HEK293 (cell line): ENCODE results near the gene GATM.

Experiments used
- CTCF ChIA-PET: fragments of 350-600 bp; formaldehyde crosslinking; extraction: SDS; loops from one replicate; lab custom pipeline; 2021; ENCODE audit warnings: antibody characterized with exemption; lab: Yijun Ruan, JAX
- POLR2A ChIA-PET: fragments of 300-600 bp; formaldehyde crosslinking; extraction: SDS; loops from one replicate; lab custom pipeline; 2020; ENCODE audit warnings: antibody characterized with exemption, inconsistent platforms; lab: Yijun Ruan, JAX
- H3K27ac ChIP-seq: fragments of 200-500 bp; sonication (Bioruptor generic); 2 replicates; pipeline ENCODE4 v1.5.1; 2014; ENCODE audit warnings: low read depth, low read length, control low read depth, inconsistent platforms; ENCODE audit errors: extremely low read depth
- H3K36me3 ChIP-seq, 2 experiments: fragments of 200-500 bp in 1 of 2; sonication (Bioruptor generic) in 1 of 2; 1 replicate in 1 of 2; 2 replicates in 1 of 2; pipeline ENCODE4 v1.5.1; 2014 to 2017; ENCODE audit warnings: inconsistent platforms in 2 of 2, low read length in 2 of 2; ENCODE audit not compliant: control insufficient read depth in 2 of 2, insufficient read depth in 1 of 2
- H3K4me1 ChIP-seq: fragments of 200-500 bp; sonication (Bioruptor generic); 2 replicates; pipeline ENCODE4 v1.5.1; 2014; ENCODE audit warnings: mild to moderate bottlenecking, low read length, inconsistent platforms; ENCODE audit not compliant: control insufficient read depth, insufficient read depth
- H3K4me3 ChIP-seq: 2 replicates; pipeline ENCODE4 v1.5.1; 2011; ENCODE audit warnings: low read depth, mild to moderate bottlenecking, control low read depth, low read length, moderate library complexity
- H3K9me3 ChIP-seq: fragments of 200-500 bp; sonication (Bioruptor generic); 2 replicates; pipeline ENCODE4 v1.5.1; 2014; ENCODE audit warnings: low read depth, low read length, inconsistent platforms; ENCODE audit not compliant: control insufficient read depth, insufficient read depth
- IKZF3 ChIP-seq: fragments of 450-650 bp; IDR thresholded peaks from 2 replicates; pipeline ENCODE4 v1.5.0; 2018; ENCODE audit warnings: missing biosample characterization, mild to moderate bottlenecking, missing genetic modification characterization, moderate library complexity
- PRDM4 ChIP-seq: fragments of 450-650 bp; formaldehyde crosslinking; IDR thresholded peaks from 2 replicates; pipeline ENCODE4 v1.5.1; 2017; ENCODE audit warnings: missing biosample characterization, missing genetic modification characterization
- RBAK ChIP-seq: fragments of 450-650 bp; formaldehyde crosslinking; IDR thresholded peaks from 2 replicates; pipeline ENCODE4 v1.5.1; 2016; ENCODE audit warnings: missing biosample characterization, missing genetic modification characterization
- SP3 ChIP-seq: fragments of 450-650 bp; formaldehyde crosslinking; IDR thresholded peaks from 2 replicates; pipeline ENCODE4 v1.5.1; 2016; ENCODE audit warnings: missing biosample characterization, missing genetic modification characterization
- ZBTB1 ChIP-seq: fragments of 450-650 bp; formaldehyde crosslinking; IDR thresholded peaks from 2 replicates; pipeline ENCODE4 v1.5.1; 2016; ENCODE audit warnings: missing biosample characterization, missing genetic modification characterization
- ZBTB26 ChIP-seq: fragments of 450-650 bp; formaldehyde crosslinking; optimal IDR thresholded peaks from 2 replicates; pipeline ENCODE3; 2016; ENCODE audit warnings: missing biosample characterization, mild to moderate bottlenecking, missing genetic modification characterization
- ZNF132 ChIP-seq: fragments of 450-650 bp; formaldehyde crosslinking; IDR thresholded peaks from 2 replicates; pipeline ENCODE4 v1.5.1; 2017; ENCODE audit warnings: missing biosample characterization, missing genetic modification characterization, borderline replicate concordance
- ZNF174 ChIP-seq: fragments of 450-650 bp; formaldehyde crosslinking; IDR thresholded peaks from 2 replicates; pipeline ENCODE4 v1.5.0; 2017; ENCODE audit warnings: missing biosample characterization, mild to moderate bottlenecking, missing genetic modification characterization
- ZNF2 ChIP-seq: fragments of 450-650 bp; formaldehyde crosslinking; IDR thresholded peaks from 2 replicates; pipeline ENCODE4 v1.5.1; 2016; ENCODE audit warnings: missing biosample characterization, missing genetic modification characterization
- ZNF211 ChIP-seq: fragments of 450-650 bp; formaldehyde crosslinking; IDR thresholded peaks from 2 replicates; pipeline ENCODE4 v1.5.1; 2016; ENCODE audit warnings: low read depth, missing biosample characterization, missing genetic modification characterization
- ZNF423 ChIP-seq: fragments of 450-650 bp; formaldehyde crosslinking; IDR thresholded peaks from 2 replicates; pipeline ENCODE4 v1.5.1; 2016; ENCODE audit warnings: missing biosample characterization, missing genetic modification characterization
- ZNF558 ChIP-seq: fragments of 450-650 bp; formaldehyde crosslinking; IDR thresholded peaks from 2 replicates; pipeline ENCODE4 v1.5.1; 2016; ENCODE audit warnings: missing biosample characterization, missing genetic modification characterization
- ZNF600 ChIP-seq: fragments of 450-650 bp; formaldehyde crosslinking; IDR thresholded peaks from 2 replicates; pipeline ENCODE4 v1.5.1; 2016; ENCODE audit warnings: missing biosample characterization, missing genetic modification characterization
- ZNF624 ChIP-seq: fragments of 450-650 bp; formaldehyde crosslinking; IDR thresholded peaks from 2 replicates; pipeline ENCODE4 v1.5.1; 2017; ENCODE audit warnings: missing biosample characterization, missing genetic modification characterization
- ZNF626 ChIP-seq: fragments of 450-650 bp; sonication (Bioruptor Pico); formaldehyde crosslinking; IDR thresholded peaks from 2 replicates; pipeline ENCODE4 v1.5.1; 2018; ENCODE audit warnings: missing biosample characterization, missing genetic modification characterization, inconsistent platforms
- ZNF692 ChIP-seq: fragments of 450-650 bp; formaldehyde crosslinking; IDR thresholded peaks from 2 replicates; pipeline ENCODE4 v1.5.1; 2016; ENCODE audit warnings: missing biosample characterization, missing genetic modification characterization
- ZNF701 ChIP-seq: fragments of 450-650 bp; formaldehyde crosslinking; IDR thresholded peaks from 2 replicates; pipeline ENCODE4 v1.5.1; 2016; ENCODE audit warnings: missing biosample characterization, missing genetic modification characterization
- ZNF776 ChIP-seq: fragments of 450-650 bp; formaldehyde crosslinking; IDR thresholded peaks from 2 replicates; pipeline ENCODE4 v1.5.0; 2017; ENCODE audit warnings: missing biosample characterization, missing genetic modification characterization, borderline replicate concordance
- ZSCAN16 ChIP-seq: fragments of 450-650 bp; formaldehyde crosslinking; IDR thresholded peaks from 2 replicates; pipeline ENCODE4 v1.5.1; 2016; ENCODE audit warnings: missing biosample characterization, missing genetic modification characterization
- ZSCAN30 ChIP-seq: fragments of 450-650 bp; IDR thresholded peaks from 2 replicates; pipeline ENCODE4 v1.5.1; 2018; ENCODE audit warnings: missing biosample characterization, mild to moderate bottlenecking, missing genetic modification characterization, moderate library complexity

The GATM gene

GRCh38 chr15:45391746-45392583 lies 13.6 kb upstream of the GATM start:
- POLR2A ChIA-PET, result interaction anchor here (1.4 kb wide), 1 partner anchor 10 kb away, joined by 5 read pairs; a partner anchor contains a TSS
- no peaks in the 10 kb centered on the region for H3K9me3 ChIP-seq
- TF ChIP-seq ZNF624 (tag by site-specific recombination), result no peak
- TF ChIP-seq ZNF211 (tag by site-specific recombination), result no peak
- no peak for TF ChIP-seq IKZF3
- TF ChIP-seq ZNF2 (tag by site-specific recombination), result no peak
- no peak for TF ChIP-seq ZBTB26
- TF ChIP-seq RBAK (tag by site-specific recombination), result no peak
- no peak for TF ChIP-seq ZNF600 (tag by site-specific recombination)
- no peak for TF ChIP-seq PRDM4 (tag by site-specific recombination)
- TF ChIP-seq ZNF776 (tag by site-specific recombination), result no peak
- TF ChIP-seq SP3 (tag by site-specific recombination), result no peak
- no peak for TF ChIP-seq ZSCAN30 (tag by site-specific recombination)
- TF ChIP-seq, all 188 proteins: peak for 0
- H3K4me1 ChIP-seq, result peaks cover 7% of the 10 kb centered on the region
- no peak overlapping the region for H3K27ac ChIP-seq
- no peak overlapping the region for H3K4me3 ChIP-seq
- CTCF ChIA-PET, result interaction anchor here (1.1 to 3.3 kb wide), 3 partner anchors 10 to 187 kb away, joined by 3 to 13 read pairs (median 5); no protein-coding TSS in a partner anchor
- H3K36me3 ChIP-seq, result no peaks in the 10 kb centered on the region

- peaks cover 14% of the 10 kb centered on the region for H3K4me1 ChIP-seq
- CTCF ChIA-PET, result interaction anchor here (0.6 to 2.6 kb wide), 3 partner anchors 8 to 159 kb away, joined by 3 to 10 read pairs (median 4); no protein-coding TSS in a partner anchor
- POLR2A ChIA-PET, result no interaction called here
- no peaks in the 10 kb centered on the region for H3K9me3 ChIP-seq
- no peak overlapping the region for H3K4me3 ChIP-seq
- TF ChIP-seq ZNF132, result no peak
- TF ChIP-seq ZNF423 (tag by site-specific recombination), result no peak
- TF ChIP-seq ZNF626 (tag by site-specific recombination), result no peak
- TF ChIP-seq ZBTB1 (tag by site-specific recombination), result no peak
- no peak for TF ChIP-seq ZNF692 (tag by site-specific recombination)
- TF ChIP-seq ZNF701 (tag by site-specific recombination), result no peak
- TF ChIP-seq ZNF558 (tag by site-specific recombination), result no peak
- no peak for TF ChIP-seq ZNF174 (tag by site-specific recombination)
- TF ChIP-seq ZSCAN16 (tag by site-specific recombination), result no peak
- H3K27ac ChIP-seq, result no peak overlapping the region
- no peaks in the 10 kb centered on the region for H3K36me3 ChIP-seq
These were observed 11.0 kb upstream of the GATM start for GRCh38 chr15:45389351-45389750.
